ENCODE data around the gene TK1. TPM values are rescaled to one million over a fixed set of nuclear protein-coding genes. Genes with fewer than 3 reads are reported as not detected.
"Not testable (repeated sequence)": the region's sequence is repeated elsewhere in the genome, so short reads cannot be mapped to it uniquely, and the experiment has no call there.

The TK1 gene
- total RNA-seq, 2 experiments from 2014 or later = 144 to 150 TPM

GRCh38 chr17:78140169-78141051 is 46.4 kb downstream of the TK1 start:
- H3K27me3 Mint-ChIP-seq = no peaks in the 10 kb centered on the region
- H3K4me3 Mint-ChIP-seq = no peak overlapping the region
- H3K4me1 Mint-ChIP-seq = peaks cover 71% of the 10 kb centered on the region
- H3K36me3 Mint-ChIP-seq = peaks cover 40% of the 10 kb centered on the region
- H3K9me3 Mint-ChIP-seq = no peaks in the 10 kb centered on the region
- DNase-seq = peak; percentile 97
- peak overlapping the region; percentile 71 for H3K27ac Mint-ChIP-seq

DNA sequence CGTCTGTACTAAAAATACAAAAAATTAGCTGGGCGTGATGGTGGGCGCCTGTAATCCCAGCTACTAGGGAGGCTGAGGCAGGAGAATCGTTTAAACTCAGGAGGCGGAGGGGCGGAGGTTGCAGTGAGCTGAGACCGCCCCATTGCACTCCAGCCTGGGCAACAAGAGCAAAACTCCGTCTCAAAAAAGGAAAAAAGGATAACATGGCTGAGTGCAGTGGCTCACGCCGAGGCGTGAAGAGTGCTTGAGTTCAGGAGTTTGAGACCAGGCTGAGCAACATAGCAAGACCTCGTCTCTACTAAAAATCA is 47.0 kb downstream of the TK1 start:
- H3K9me3 Mint-ChIP-seq, H3K27me3 Mint-ChIP-seq, DNase-seq, H3K4me3 Mint-ChIP-seq: not testable (repeated sequence)
- peaks cover 44% of the 10 kb centered on the region for H3K36me3 Mint-ChIP-seq
- peak overlapping the region; percentile 71 for H3K27ac Mint-ChIP-seq
- peaks cover 73% of the 10 kb centered on the region for H3K4me1 Mint-ChIP-seq

GRCh38 chr17:78138204-78139060 is 48.4 kb downstream of the TK1 start:
- Mint-ChIP-seq H3K9me3 (no peaks in the 10 kb centered on the region), H3K4me1 (peaks cover 70% of the 10 kb centered on the region), H3K36me3 (peaks cover 56% of the 10 kb centered on the region), H3K27me3 (no peaks in the 10 kb centered on the region), H3K27ac (peak overlapping the region; percentile 11), H3K4me3 (no peak overlapping the region)
- DNase-seq = no peak

DNA sequence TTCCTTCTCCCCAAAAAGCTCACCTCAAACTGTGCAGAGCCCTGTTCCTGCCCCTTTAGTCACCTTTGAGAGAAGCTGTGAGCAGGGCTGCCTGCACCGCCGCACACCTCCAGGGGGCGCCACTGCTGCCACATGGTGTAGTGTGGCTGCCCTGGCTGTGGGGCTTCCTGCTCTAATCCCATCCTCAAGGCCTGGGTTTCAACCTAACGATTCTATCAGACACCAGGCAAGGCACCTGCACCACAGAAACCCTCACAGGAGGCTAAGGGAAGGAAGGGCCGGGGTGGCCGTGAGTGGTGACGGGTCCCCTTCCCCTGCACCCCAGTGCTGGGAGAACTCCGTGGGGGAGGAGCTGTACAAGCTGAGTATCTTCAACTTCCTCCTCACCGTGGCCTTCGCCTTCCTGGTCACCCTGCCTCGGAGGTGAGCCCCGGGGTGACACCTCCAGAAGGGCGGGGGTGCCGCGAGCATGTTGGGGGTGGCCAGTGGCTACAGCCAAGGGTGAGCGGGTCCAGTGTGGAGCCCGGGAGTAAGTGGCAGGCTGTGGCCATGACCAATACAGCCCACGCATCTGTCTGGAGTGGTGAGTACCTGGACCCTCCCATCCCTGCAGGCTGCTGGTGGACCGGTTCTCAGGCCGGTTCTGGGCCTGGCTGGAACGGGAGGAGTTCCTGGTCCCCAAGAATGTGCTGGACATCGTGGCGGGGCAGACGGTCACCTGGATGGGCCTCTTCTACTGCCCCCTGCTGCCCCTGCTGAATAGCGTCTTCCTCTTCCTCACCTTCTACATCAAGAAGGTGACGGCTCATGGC is 49.3 kb downstream of the TK1 start:
- peaks cover 68% of the 10 kb centered on the region for H3K4me1 Mint-ChIP-seq
- H3K27me3 Mint-ChIP-seq = no peaks in the 10 kb centered on the region
- no peak overlapping the region for H3K4me3 Mint-ChIP-seq
- peak; percentile 53 for DNase-seq
- peaks cover 62% of the 10 kb centered on the region for H3K36me3 Mint-ChIP-seq
- H3K9me3 Mint-ChIP-seq = no peaks in the 10 kb centered on the region
- H3K27ac Mint-ChIP-seq = peak overlapping the region; percentile 50

GRCh38 chr17:78135858-78136500 is 50.9 kb downstream of the TK1 start:
- H3K36me3 Mint-ChIP-seq = peaks cover 62% of the 10 kb centered on the region
- H3K4me3 Mint-ChIP-seq = no peak overlapping the region
- H3K27me3 Mint-ChIP-seq = no peaks in the 10 kb centered on the region
- no peaks in the 10 kb centered on the region for H3K9me3 Mint-ChIP-seq
- peaks cover 58% of the 10 kb centered on the region for H3K4me1 Mint-ChIP-seq
- H3K27ac Mint-ChIP-seq = peak overlapping the region; percentile 46
- DNase-seq = no peak

DNA sequence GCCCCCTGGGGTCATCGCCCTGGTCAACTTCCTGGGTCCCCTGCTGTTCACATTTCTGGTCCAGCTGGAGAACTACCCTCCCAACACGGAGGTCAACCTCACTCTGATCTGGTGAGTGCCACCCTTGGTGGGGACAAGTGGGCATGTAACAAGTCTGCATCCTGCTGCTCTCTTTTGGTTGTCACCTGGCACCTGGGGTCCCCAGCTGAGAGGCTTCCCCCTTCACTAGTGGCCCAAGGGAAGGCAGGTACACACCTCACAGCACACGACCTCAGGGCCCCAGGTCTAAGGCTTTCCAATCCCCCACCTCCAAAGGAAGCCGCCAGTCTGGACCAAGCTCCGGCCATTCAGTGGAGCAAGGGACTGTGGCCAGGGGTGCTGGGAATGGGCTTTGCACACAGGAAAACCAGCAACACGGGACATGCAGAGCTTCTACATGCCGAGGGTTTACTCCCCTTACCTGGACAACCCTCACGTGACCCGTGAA is 51.9 kb downstream of the TK1 start:
- Mint-ChIP-seq H3K4me3 (no peak overlapping the region), H3K27me3 (no peaks in the 10 kb centered on the region), H3K36me3 (peaks cover 62% of the 10 kb centered on the region), H3K27ac (no peak overlapping the region), H3K9me3 (no peaks in the 10 kb centered on the region), H3K4me1 (peaks cover 59% of the 10 kb centered on the region)
- DNase-seq = no peak

GRCh38 chr17:78133971-78134898 is 52.6 kb downstream of the TK1 start:
- Mint-ChIP-seq H3K27me3 (no peaks in the 10 kb centered on the region), H3K4me3 (peak overlapping the region; percentile 76), H3K9me3 (no peaks in the 10 kb centered on the region), H3K27ac (peak overlapping the region; percentile 55), H3K36me3 (peaks cover 59% of the 10 kb centered on the region), H3K4me1 (peaks cover 61% of the 10 kb centered on the region)
- peak; percentile 76 for DNase-seq

DNA sequence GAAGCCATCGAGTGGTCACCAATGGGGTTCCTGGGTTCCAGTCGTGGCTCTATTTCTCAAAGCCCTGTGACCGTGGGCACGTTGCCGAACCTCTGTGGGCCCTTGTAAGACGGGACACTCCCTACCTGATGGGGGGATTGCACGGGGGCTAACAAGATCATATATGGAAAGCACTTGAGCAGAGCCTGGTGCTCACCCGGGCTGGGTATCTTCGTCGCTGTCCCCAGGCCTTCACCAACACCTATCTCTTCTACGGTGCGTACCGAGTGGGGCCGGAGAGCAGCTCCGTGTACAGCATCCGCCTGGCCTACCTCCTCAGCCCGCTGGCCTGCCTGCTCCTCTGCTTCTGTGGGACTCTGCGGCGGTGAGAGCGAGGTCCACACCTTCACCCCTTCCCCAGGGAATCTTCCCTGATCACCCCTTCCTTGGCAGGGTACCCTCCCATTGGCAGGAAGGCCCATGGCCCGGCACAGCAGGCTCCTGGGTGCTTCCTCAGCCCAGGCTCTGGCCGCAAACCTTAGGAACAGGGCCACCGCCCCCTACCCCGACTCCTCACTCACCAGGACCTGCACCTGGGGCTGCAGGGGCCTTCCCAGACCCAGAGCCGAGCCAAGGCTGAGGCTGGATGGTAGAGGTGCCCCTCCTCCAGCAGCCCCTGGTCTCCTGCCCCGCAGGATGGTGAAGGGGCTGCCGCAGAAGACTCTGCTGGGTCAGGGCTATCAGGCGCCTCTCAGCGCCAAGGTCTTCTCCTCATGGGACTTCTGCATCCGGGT is 53.5 kb downstream of the TK1 start:
- Mint-ChIP-seq H3K27ac (peak overlapping the region; percentile 55), H3K4me1 (peaks cover 57% of the 10 kb centered on the region), H3K9me3 (no peaks in the 10 kb centered on the region), H3K4me3 (peak overlapping the region; percentile 76), H3K36me3 (peaks cover 56% of the 10 kb centered on the region), H3K27me3 (no peaks in the 10 kb centered on the region)
- DNase-seq = no peak

GRCh38 chr17:78132767-78133178 is 54.1 kb downstream of the TK1 start:
- Mint-ChIP-seq H3K9me3 (no peaks in the 10 kb centered on the region), H3K27me3 (no peaks in the 10 kb centered on the region), H3K36me3 (peaks cover 56% of the 10 kb centered on the region), H3K4me3 (peak overlapping the region; percentile 76), H3K27ac (peak overlapping the region; percentile 55), H3K4me1 (peaks cover 52% of the 10 kb centered on the region)
- no peak for DNase-seq

- DNase-seq = peak; percentile 84
- H3K27me3 Mint-ChIP-seq = no peaks in the 10 kb centered on the region
- H3K4me1 Mint-ChIP-seq = peaks cover 47% of the 10 kb centered on the region
- H3K36me3 Mint-ChIP-seq = peaks cover 53% of the 10 kb centered on the region
- H3K4me3 Mint-ChIP-seq = peak overlapping the region; percentile 76
- peak overlapping the region; percentile 55 for H3K27ac Mint-ChIP-seq
- H3K9me3 Mint-ChIP-seq = no peaks in the 10 kb centered on the region
Observed at GRCh38 chr17:78132084-78132676, 54.7 kb downstream of the TK1 start.

GRCh38 chr17:78131172-78132083 is 55.4 kb downstream of the TK1 start:
- DNase-seq = peak; percentile 70
- peak overlapping the region; percentile 98 for H3K27ac Mint-ChIP-seq
- peaks cover 44% of the 10 kb centered on the region for H3K4me1 Mint-ChIP-seq
- H3K9me3 Mint-ChIP-seq = no peaks in the 10 kb centered on the region
- H3K4me3 Mint-ChIP-seq = peak overlapping the region; percentile 97
- H3K36me3 Mint-ChIP-seq = peaks cover 51% of the 10 kb centered on the region
- no peaks in the 10 kb centered on the region for H3K27me3 Mint-ChIP-seq
